Heart left ventricle (tissue), 16 donors: ENCODE results near the gene THOC6. TPM values are rescaled to one million over a fixed set of nuclear protein-coding genes. Genes with fewer than 3 reads are reported as not detected.
"Not testable (repeated sequence)": the region's sequence is repeated elsewhere in the genome, so short reads cannot be mapped to it uniquely, and the experiment has no call there.

ENCODE experiments used
- ATAC-seq, 4 donors: fragments of 200-7000 bp; cut with Tn5 transposase; one replicate each; pipeline ENCODE4 v1.9.1; 2020 to 2022; ENCODE audit warnings: moderate library complexity in 4 of 4, mild to moderate bottlenecking in 3 of 4, moderate number of reproducible peaks in 1 of 4
- DNase-seq, 5 donors: peaks; one replicate each; pipeline ENCODE4 v3.0.0-alpha.2; 2020
- H3K27ac ChIP-seq, 12 donors: fragments of 200-600 bp; sonication (generic) in 4 of 12; one replicate each; pipeline versions ENCODE4 v1.5.0 to v1.8.0; 2016 to 2022; ENCODE audit warnings: mild to moderate bottlenecking in 2 of 12
- H3K27me3 ChIP-seq, 9 donors: fragments of 200-600 bp; sonication (generic) in 2 of 9; one replicate each; pipeline versions ENCODE4 v1.5.1 to v1.8.0; 2016 to 2022; ENCODE audit warnings: mild to moderate bottlenecking in 3 of 9
- H3K36me3 ChIP-seq, 9 donors: fragments of 200-600 bp; sonication (generic) in 2 of 9; one replicate each; pipeline versions ENCODE4 v1.5.0 to v1.8.0; 2018 to 2022; ENCODE audit warnings: mild to moderate bottlenecking in 2 of 9
- H3K4me1 ChIP-seq, 12 donors: fragments of 200-600 bp; sonication (generic) in 4 of 12; one replicate each; pipeline versions ENCODE4 v1.5.0 to v1.8.0; 2016 to 2022; ENCODE audit warnings: mild to moderate bottlenecking in 3 of 12
- H3K4me3 ChIP-seq, 12 donors: fragments of 200-600 bp; sonication (generic) in 4 of 12; one replicate each; pipeline versions ENCODE4 v1.5.0 to v1.8.0; 2017 to 2022; ENCODE audit warnings: mild to moderate bottlenecking in 9 of 12, moderate library complexity in 4 of 12
- H3K9me3 ChIP-seq, 12 donors: fragments of 200-600 bp; sonication (generic) in 4 of 12; one replicate each; pipeline versions ENCODE4 v1.5.0 to v1.8.0; 2016 to 2022; ENCODE audit warnings: mild to moderate bottlenecking in 1 of 12
- CTCF ChIP-seq, 12 donors: fragments of 200-600 bp; sonication (generic) in 4 of 12; IDR thresholded peaks; one replicate each; pipeline versions ENCODE4 v1.5.0 to v1.8.0; 2018 to 2022; ENCODE audit warnings: antibody characterized with exemption in 12 of 12, mild to moderate bottlenecking in 5 of 12
- POLR2A ChIP-seq, 2 donors: fragments of 450-650 bp; IDR thresholded peaks; one replicate each; pipeline ENCODE4 v1.6.1; 2017; ENCODE audit warnings: antibody characterized with exemption in 2 of 2, mild to moderate bottlenecking in 2 of 2, moderate library complexity in 2 of 2
- WGBS, 4 donors: extraction: QIAGEN DNeasy Blood & Tissue Kit in 2 of 4; methylation state at CpG; one replicate each; pipeline versions ENCODE4 v1.1.5 to v1.1.7; 2013 to 2018; 5-methylcytosine and 5-hydroxymethylcytosine counted together
- intact Hi-C, 10 donors: fragments of 100-400 bp; cut with DNase I; formaldehyde crosslinking; loops; one replicate each; pipeline versions ENCODE4 v1.11.1 to v1.14.2; 2022
- polyA plus RNA-seq, 2 donors: library from polyadenylated mRNA; stranded (reverse); fragments of 200-250 nt; gene quantifications; one replicate each; pipeline ENCODE4 v1.2.3, GENCODE V29; 2013
- total RNA-seq, 9 donors: library from RNA; depleted of rRNA in 2 of 9; stranded (reverse); fragments of >200 nt in 2 of 9; fragmentation: NEBNext Ultra II Directional in 3 of 9; extraction: Animal tissue kit (Norgen Biotek cat#: 25700) in 3 of 9; gene quantifications; one replicate each; pipeline versions ENCODE4 v1.1.0 to v1.2.4, GENCODE V29; 2016 to 2023
- donor health status: ischemic (EF 13 %, LVEDD 7.1; RV severe dilation, severe dysfunction).
- donor health status: healthy with polysubstance abuse.
- donor health status: DM: no; HTN: yes; CAD: no.
- donor health status: DM: no; HTN: no; CAD: no.
- donor health status: ischemic (EF 25% LVEDD 6.9; RV normal size, moderate dysfunction).
- donor health status: ischemic (EF 25% LVEDD 5.7; RV mildly dilated, moderate dysfunction).
- donor health status: healthy.
- donor health status: DM: yes; HTN: yes; CAD: no.
- donor health status: ischemic (EF 35%, LVEDD 5.7; RV mildly dilated, moderate dysfunction).
- donor health status: nonischemic (EF 11% LVEDD 7.7; RV severe dilation, severe dysfunction).
- donor health status: DM: yes; HTN: yes; CAD: no.
- donor health status: PGD.
- donor health status: ischemic (EF 29% LVEDD 5.4; RV normal size, mild dysfunction).
- donor health status: nonischemic (EF 23%, LVEDD 6.1; RV moderate dilation, normal function).

The THOC6 gene
- total and polyA plus RNA-seq, 11 donors: 6.9 to 23.0 (median 10.3) TPM

- H3K36me3 ChIP-seq: no peaks in the 10 kb centered on the region
- no peak for ATAC-seq
- TF ChIP-seq POLR2A (IDR thresholded peaks at IDR 0.05): no peak
- intact Hi-C loops: loop anchor here in 7 of 10 donors (5.0 to 10.0 kb wide), 6 partner anchors 47 to 400 kb away; partner anchors contain the start of gene ZNF205 (in 1 of the 7)
- H3K27ac ChIP-seq: peak overlapping the region in 1 of 12 donors; percentile 67
- H3K4me1 ChIP-seq: peaks cover 0 to 39% (median 16%) of the 10 kb centered on the region in 12 donors
- H3K4me3 ChIP-seq: peak overlapping the region in 1 of 12 donors; percentile 5
- peaks cover 0 to 1% (median 0%) of the 10 kb centered on the region in 9 donors for H3K27me3 ChIP-seq
- WGBS, 4 donors: 79 to 82% (median 81%) methylated on average over 17 of the region's 17 CpGs
- H3K9me3 ChIP-seq: no peaks in the 10 kb centered on the region
- no peak for DNase-seq
Measured at GRCh38 chr16:3054965-3055733, 31.3 kb downstream of the THOC6 start.

GRCh38 chr16:3055734-3056115 is 31.9 kb downstream of the THOC6 start:
- not testable (repeated sequence) for H3K36me3 ChIP-seq

GRCh38 chr16:3056336-3057180 is 32.7 kb downstream of the THOC6 start:
- H3K4me3 ChIP-seq: no peak overlapping the region
- H3K4me1 ChIP-seq: peaks cover 0 to 49% (median 19%) of the 10 kb centered on the region in 12 donors
- no peak for TF ChIP-seq POLR2A (IDR thresholded peaks at IDR 0.05)
- TF ChIP-seq CTCF (IDR thresholded peaks at IDR 0.05): no peak
- no peaks in the 10 kb centered on the region for H3K9me3 ChIP-seq
- ATAC-seq (no peak), DNase-seq (no peak)
- intact Hi-C loops: loop anchor here in 7 of 10 donors (5.0 to 10.0 kb wide), 6 partner anchors 46 to 398 kb away; partner anchors contain the start of gene ZNF205 (in 1 of the 7)
- no peaks in the 10 kb centered on the region for H3K36me3 ChIP-seq
- 87 to 91% (median 90%) methylated on average over 19 of the region's 19 CpGs for WGBS, 4 donors
- H3K27me3 ChIP-seq: no peaks in the 10 kb centered on the region
- H3K27ac ChIP-seq: no peak overlapping the region

More at GRCh38 chr16:3055734-3056115, 31.9 kb downstream of the THOC6 start:
- Histone ChIP-seq H3K4me1 (peaks cover 0 to 45% (median 19%) of the 10 kb centered on the region in 12 donors), H3K4me3 (peak overlapping the region in 1 of 12 donors; percentile 5), H3K27ac (peak overlapping the region in 1 of 12 donors; percentile 67)
- intact Hi-C loops: loop anchor here in 7 of 10 donors (5.0 to 10.0 kb wide), 6 partner anchors 47 to 399 kb away; partner anchors contain the start of gene ZNF205 (in 1 of the 7)
- WGBS, 4 donors: 53 to 81% (median 66%) methylated on average over 9 of the region's 9 CpGs
- not testable (repeated sequence) for DNase-seq, H3K9me3 ChIP-seq, ATAC-seq, H3K27me3 ChIP-seq

GRCh38 chr16:3057181-3058138 is 33.6 kb downstream of the THOC6 start:
- WGBS, 4 donors: 92 to 94% (median 93%) methylated on average over 17 to 22 of the region's 22 CpGs
- peaks cover 0 to 52% (median 19%) of the 10 kb centered on the region in 12 donors for H3K4me1 ChIP-seq
- H3K27me3 ChIP-seq: no peaks in the 10 kb centered on the region
- intact Hi-C loops: loop anchor here (2.0 to 10.0 kb wide), 10 partner anchors 29 to 397 kb away; partner anchors contain the start of gene ZNF205 (in 1 of the 10)
- H3K4me3 ChIP-seq: peak overlapping the region in 8 of 12 donors; percentile 77 to 99 (median 98)
- DNase-seq (no peak), ATAC-seq (no peak)
- TF ChIP-seq CTCF (IDR thresholded peaks at IDR 0.05) (no peak), POLR2A (IDR thresholded peaks at IDR 0.05) (no peak)
- no peaks in the 10 kb centered on the region for H3K36me3 ChIP-seq
- peak overlapping the region in 1 of 12 donors; percentile 91 for H3K27ac ChIP-seq
- H3K9me3 ChIP-seq: no peaks in the 10 kb centered on the region
